Left ventricle myocardium inferior (tissue), 1 donor: ENCODE results near the gene CDK6. TPM values are rescaled to one million over a fixed set of nuclear protein-coding genes. Genes with fewer than 3 reads are reported as not detected.
A peak's percentile ranks its signal among the peaks of the same experiment; 100 is the strongest.
"Not testable (repeated sequence)": the region's sequence is repeated elsewhere in the genome, so short reads cannot be mapped to it uniquely, and the experiment has no call there.

Experiments used
- DNase-seq: peaks from one replicate; pipeline ENCODE4 v3.0.0-alpha.2; 2020
- H3K27ac ChIP-seq: fragments of 200-600 bp; replicated peaks from 2 replicates; pipeline ENCODE4 v1.8.0; 2021
- H3K27me3 ChIP-seq: fragments of 200-600 bp; 2 replicates; pipeline ENCODE4 v1.8.0; 2021; ENCODE audit warnings: low read depth
- H3K36me3 ChIP-seq: fragments of 200-600 bp; 2 replicates; pipeline ENCODE4 v1.8.0; 2021
- H3K4me1 ChIP-seq: fragments of 200-600 bp; 2 replicates; pipeline ENCODE4 v1.8.0; 2021
- H3K4me3 ChIP-seq: fragments of 200-600 bp; 2 replicates; pipeline ENCODE4 v1.8.0; 2021; ENCODE audit warnings: mild to moderate bottlenecking, moderate library complexity
- H3K9me3 ChIP-seq: fragments of 200-600 bp; replicated peaks from 2 replicates; pipeline ENCODE4 v1.8.0; 2021
- CTCF ChIP-seq: fragments of 200-600 bp; IDR thresholded peaks from 2 replicates; pipeline ENCODE4 v1.8.0; 2021; ENCODE audit warnings: antibody characterized with exemption, mild to moderate bottlenecking, borderline replicate concordance
- intact Hi-C: fragments of 100-400 bp; cut with micrococcal nuclease; formaldehyde crosslinking; loops from one replicate; pipeline ENCODE4 v1.11.0; 2022
- total RNA-seq: library from RNA; stranded (reverse); fragmentation: NEBNext Ultra II Directional; extraction: Animal tissue kit (Norgen Biotek cat#: 25700); gene quantifications from one replicate; pipeline ENCODE4 v1.2.1, GENCODE V29; 2021
- donor health status: DM: no; HTN: yes; CAD: no; lungs with severe emphysema.

CDK6 gene
- total RNA-seq, 1 donor from 2014 or later: 16.5 TPM

DNA sequence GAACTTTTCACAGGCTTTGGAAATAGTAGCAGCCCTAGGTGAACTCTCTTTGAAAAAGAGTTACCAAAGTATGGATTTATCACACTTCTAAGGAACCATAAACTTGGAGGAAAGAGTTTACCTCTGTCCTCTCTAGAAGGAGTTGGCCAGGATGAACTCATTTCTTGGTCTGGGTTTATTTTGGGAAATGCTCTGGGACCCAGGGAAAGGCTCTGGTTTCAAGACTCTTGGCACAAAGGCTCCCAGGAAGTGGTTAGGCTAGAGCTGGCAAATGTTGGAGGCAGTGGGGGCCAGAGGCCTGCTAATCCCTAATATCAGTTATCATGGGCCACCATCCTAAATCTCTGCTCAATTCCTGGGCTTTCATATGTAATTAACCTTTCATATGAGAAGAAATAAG lies 36.3 kb upstream of the CDK6 start:
- Histone ChIP-seq H3K4me1 (no peaks in the 10 kb centered on the region), H3K27me3 (no peaks in the 10 kb centered on the region), H3K4me3 (no peak overlapping the region), H3K27ac (no peak overlapping the region), H3K36me3 (peaks cover 8% of the 10 kb centered on the region), H3K9me3 (peaks cover 18% of the 10 kb centered on the region)
- intact Hi-C loops: no loop called here
- no peak for DNase-seq
- no peak for TF ChIP-seq CTCF

GRCh38 chr7:92868683-92869293 lies 32.4 kb upstream of the CDK6 start:
- intact Hi-C loops: no loop called here
- H3K4me3 ChIP-seq: no peak overlapping the region
- H3K4me1 ChIP-seq: no peaks in the 10 kb centered on the region
- H3K27me3 ChIP-seq: no peaks in the 10 kb centered on the region
- H3K9me3 ChIP-seq: peaks cover 25% of the 10 kb centered on the region
- TF ChIP-seq CTCF: no peak
- H3K36me3 ChIP-seq: peaks cover 8% of the 10 kb centered on the region
- no peak for DNase-seq
- no peak overlapping the region for H3K27ac ChIP-seq

DNA sequence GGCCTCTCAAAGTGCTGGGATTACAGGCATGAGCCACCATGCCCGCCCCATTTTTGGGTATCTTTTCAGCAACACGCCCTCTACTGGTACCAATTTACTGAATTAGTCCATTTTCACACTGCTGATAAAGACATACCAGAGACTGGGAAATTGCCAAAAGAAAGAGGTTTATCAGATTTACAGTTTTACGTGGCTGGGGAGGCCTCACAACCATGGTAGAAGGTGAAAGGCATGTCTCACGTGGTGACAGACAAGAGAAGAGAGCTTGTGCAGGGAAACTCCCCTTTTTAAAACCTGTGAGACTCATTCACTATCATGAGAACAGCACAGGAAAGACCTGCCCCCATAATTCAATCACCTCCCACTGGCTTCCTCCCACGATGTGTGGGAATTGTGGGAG lies 27.8 kb upstream of the CDK6 start:
- H3K4me3 ChIP-seq, H3K27me3 ChIP-seq, H3K27ac ChIP-seq, DNase-seq, intact Hi-C loops, H3K4me1 ChIP-seq, H3K36me3 ChIP-seq: not testable (repeated sequence)
- peak; percentile 16 for TF ChIP-seq CTCF
- H3K9me3 ChIP-seq: peaks cover 25% of the 10 kb centered on the region

DNA sequence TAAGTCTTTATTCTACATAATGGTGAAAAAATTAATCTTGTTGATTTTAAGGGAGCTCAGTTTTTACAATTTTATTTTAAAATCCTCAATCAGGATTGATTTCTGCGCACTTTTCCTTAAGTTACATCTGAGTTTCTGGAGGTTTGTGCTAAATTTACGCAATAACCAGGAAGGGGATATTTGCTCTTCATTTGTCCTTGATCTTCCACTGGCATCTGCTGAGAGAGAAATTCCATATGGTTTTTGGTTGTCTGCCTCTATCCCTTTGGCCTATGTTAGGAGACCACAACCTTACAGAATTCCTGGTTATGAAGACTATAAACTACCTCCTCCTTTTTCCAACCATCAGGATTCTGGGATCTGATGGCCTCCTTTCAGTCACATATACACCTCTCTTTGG lies 20.1 kb upstream of the CDK6 start:
- Histone ChIP-seq H3K4me3 (no peak overlapping the region), H3K27me3 (no peaks in the 10 kb centered on the region), H3K36me3 (no peaks in the 10 kb centered on the region), H3K9me3 (no peaks in the 10 kb centered on the region), H3K4me1 (no peaks in the 10 kb centered on the region), H3K27ac (no peak overlapping the region)
- DNase-seq: no peak
- intact Hi-C loops: no loop called here
- no peak for TF ChIP-seq CTCF

- intact Hi-C loops: no loop called here
- no peak for DNase-seq
- Histone ChIP-seq H3K9me3 (no peaks in the 10 kb centered on the region), H3K4me3 (no peak overlapping the region), H3K27me3 (no peaks in the 10 kb centered on the region), H3K27ac (no peak overlapping the region), H3K36me3 (no peaks in the 10 kb centered on the region), H3K4me1 (no peaks in the 10 kb centered on the region)
- TF ChIP-seq CTCF: no peak
Measured at GRCh38 chr7:92854501-92855238, 18.3 kb upstream of the CDK6 start.
